PC-9 (cell line): Measurements from ENCODE around the gene TRIM10. TPM values are rescaled to one million over a fixed set of nuclear protein-coding genes. Genes with fewer than 3 reads are reported as not detected.
"Not testable (repeated sequence)": the region's sequence is repeated elsewhere in the genome, so short reads cannot be mapped to it uniquely, and the experiment has no call there.

Source experiments
- BruUV-seq: library from RNA; stranded (reverse); fragments of 400-500 nt; replicated peaks from 2 replicates; lab custom pipeline; 2021; lab: Mats Ljungman, UMichigan
- CTCF ChIA-PET: fragments of 300-600 bp; sonication (Branson Sonifier 250); formaldehyde crosslinking; loops from one replicate; lab custom pipeline; 2022; ENCODE audit warnings: antibody characterized with exemption; lab: Charles Lee
- POLR2A ChIA-PET: fragments of 300-600 bp; sonication (Branson Sonifier 250); formaldehyde crosslinking; loops from one replicate; lab custom pipeline; 2022; ENCODE audit warnings: antibody characterized with exemption; ENCODE audit not compliant: unreplicated experiment; lab: Charles Lee
- DNase-seq, 2 experiments: peaks; one replicate each; pipeline versions ENCODE4 v3.0.0 to v3.0.0-alpha.2; 2015 to 2022; ENCODE audit warnings: mixed read lengths in 1 of 2
- H2AFZ ChIP-seq: fragments of 200-600 bp; sonication (generic); 2 replicates; pipeline ENCODE4 v1.8.1; 2017; ENCODE audit warnings: antibody characterized with exemption
- H3F3A ChIP-seq: fragments of 200-600 bp; sonication (generic); 2 replicates; pipeline ENCODE4 v1.8.1; 2017; ENCODE audit warnings: antibody characterized with exemption, mild to moderate bottlenecking, low read depth; ENCODE audit not compliant: insufficient read depth
- H3K27ac ChIP-seq: fragments of 200-600 bp; sonication (generic); 2 replicates; pipeline ENCODE4 v1.6.1; 2016; ENCODE audit warnings: mixed run types
- H3K27me3 ChIP-seq: fragments of 200-600 bp; sonication (generic); 2 replicates; pipeline ENCODE4 v1.6.1; 2016; ENCODE audit warnings: low read depth, mixed run types; ENCODE audit not compliant: insufficient read depth
- H3K36me3 ChIP-seq: fragments of 200-600 bp; sonication (generic); 2 replicates; pipeline ENCODE4 v1.6.1; 2016; ENCODE audit warnings: low read depth, mixed run types
- H3K4me1 ChIP-seq: fragments of 200-600 bp; sonication (generic); replicated peaks from 2 replicates; pipeline ENCODE4 v1.6.1; 2016; ENCODE audit warnings: mixed run types; ENCODE audit not compliant: insufficient read depth
- H3K4me2 ChIP-seq: fragments of 200-600 bp; sonication (generic); 2 replicates; pipeline ENCODE4 v1.6.1; 2017; ENCODE audit warnings: mixed run types
- H3K4me3 ChIP-seq: fragments of 200-600 bp; sonication (generic); 2 replicates; pipeline ENCODE4 v1.6.1; 2016; ENCODE audit warnings: mixed run types
- H3K79me2 ChIP-seq: fragments of 200-600 bp; sonication (generic); 2 replicates; pipeline ENCODE4 v1.6.1; 2017; ENCODE audit warnings: low read depth, mixed run types
- H3K9me2 ChIP-seq: fragments of 200-600 bp; sonication (generic); 2 replicates; pipeline ENCODE4 v1.8.1; 2017; ENCODE audit warnings: mild to moderate bottlenecking; ENCODE audit not compliant: insufficient read depth
- H3K9me3 ChIP-seq: fragments of 200-600 bp; sonication (generic); 2 replicates; pipeline ENCODE4 v1.8.1; 2016; ENCODE audit warnings: low read depth; ENCODE audit not compliant: insufficient read depth
- H4K20me1 ChIP-seq: fragments of 200-600 bp; sonication (generic); 2 replicates; pipeline ENCODE4 v1.8.1; 2017; ENCODE audit not compliant: insufficient read depth
- EZH2 ChIP-seq: fragments of 200-600 bp; sonication (generic); IDR thresholded peaks from 2 replicates; pipeline ENCODE4 v1.8.0; 2017; ENCODE audit warnings: antibody characterized with exemption, low read depth
- intact Hi-C: fragments of 100-400 bp; cut with micrococcal nuclease; formaldehyde crosslinking; loops from one replicate; pipeline ENCODE4 v1.10.0; 2022; ENCODE audit not compliant: unreplicated experiment
- total RNA-seq: library from RNA; stranded (reverse); gene quantifications from 2 replicates; pipeline ENCODE4 v1.2.3, GENCODE V29; 2021
- TF ChIP-seq, protein P1 (sequence below): fragments of 200-600 bp; sonication (generic); conservative IDR thresholded peaks from 2 replicates; pipeline ENCODE4 v1.6.1; 2017; ENCODE audit warnings: mixed run types, antibody characterized with exemption, mild to moderate bottlenecking, moderate library complexity

Gene TRIM10
- total RNA-seq, 1 experiment from 2014 or later, result not detected

DNA sequence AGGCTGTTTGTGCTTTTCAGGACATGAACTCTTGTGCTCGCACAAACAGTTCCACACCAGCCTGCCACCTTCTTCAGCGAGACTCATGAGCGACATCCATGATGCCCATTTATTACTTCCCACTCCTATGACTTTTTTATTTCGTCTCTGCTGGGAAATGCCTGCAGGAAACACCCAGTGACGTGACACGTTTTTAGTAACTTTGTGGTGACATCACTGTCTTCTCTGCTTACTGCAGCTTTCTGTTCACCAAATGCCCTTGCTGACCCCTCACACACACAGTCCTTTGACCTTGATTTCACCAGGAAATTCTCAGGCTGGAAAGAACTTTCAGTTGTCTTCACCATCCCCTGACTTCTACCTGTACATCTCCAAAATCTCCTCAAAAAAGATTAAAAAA, 16.2 kb downstream of the TRIM10 start:
- no peak overlapping the region for H3K4me2 ChIP-seq
- POLR2A ChIA-PET, result interaction anchor here (0.9 kb wide), 1 partner anchor 795 kb away, joined by 6 read pairs; no protein-coding TSS in a partner anchor
- intact Hi-C loops, result no loop called here

DNA sequence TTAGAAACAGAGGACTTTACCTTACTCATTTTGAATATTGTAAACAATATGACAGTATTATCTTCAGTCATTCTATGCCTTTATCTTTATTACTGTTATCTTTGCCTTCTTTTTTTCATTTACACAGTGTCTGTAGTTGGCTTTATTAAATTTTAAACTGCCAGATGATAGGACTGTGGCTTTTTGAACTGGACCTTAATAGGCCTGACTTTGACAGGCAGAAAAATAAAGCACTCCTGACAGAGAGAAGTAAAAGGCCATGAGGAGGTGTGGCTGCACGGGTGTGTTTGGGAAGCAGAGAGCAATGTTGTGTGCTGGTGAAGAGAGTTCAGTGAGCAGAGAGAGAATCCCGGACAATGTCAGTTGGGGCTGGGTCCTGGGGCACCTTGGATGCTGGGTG, 17.2 kb downstream of the TRIM10 start:
- Histone ChIP-seq H3K36me3 (no peaks in the 10 kb centered on the region), H3K27me3 (no peaks in the 10 kb centered on the region), H3K27ac (no peak overlapping the region), H4K20me1 (no peaks in the 10 kb centered on the region), H3K79me2 (no peaks in the 10 kb centered on the region), H3K4me3 (no peak overlapping the region), H3F3A (no peaks in the 10 kb centered on the region), H2AFZ (no peak overlapping the region), H3K9me2 (no peaks in the 10 kb centered on the region), H3K9me3 (no peaks in the 10 kb centered on the region), H3K4me2 (no peak overlapping the region), H3K4me1 (no peaks in the 10 kb centered on the region)
- no TSS peak for BruUV-seq
- ChIA-PET POLR2A (interaction anchor here (0.6 to 0.9 kb wide), 2 partner anchors 37 to 796 kb away, joined by 3 to 6 read pairs; no protein-coding TSS in a partner anchor), CTCF (no interaction called here)
- intact Hi-C loops, result no loop called here
- DNase-seq, result no peak
- TF ChIP-seq, protein P1, sequence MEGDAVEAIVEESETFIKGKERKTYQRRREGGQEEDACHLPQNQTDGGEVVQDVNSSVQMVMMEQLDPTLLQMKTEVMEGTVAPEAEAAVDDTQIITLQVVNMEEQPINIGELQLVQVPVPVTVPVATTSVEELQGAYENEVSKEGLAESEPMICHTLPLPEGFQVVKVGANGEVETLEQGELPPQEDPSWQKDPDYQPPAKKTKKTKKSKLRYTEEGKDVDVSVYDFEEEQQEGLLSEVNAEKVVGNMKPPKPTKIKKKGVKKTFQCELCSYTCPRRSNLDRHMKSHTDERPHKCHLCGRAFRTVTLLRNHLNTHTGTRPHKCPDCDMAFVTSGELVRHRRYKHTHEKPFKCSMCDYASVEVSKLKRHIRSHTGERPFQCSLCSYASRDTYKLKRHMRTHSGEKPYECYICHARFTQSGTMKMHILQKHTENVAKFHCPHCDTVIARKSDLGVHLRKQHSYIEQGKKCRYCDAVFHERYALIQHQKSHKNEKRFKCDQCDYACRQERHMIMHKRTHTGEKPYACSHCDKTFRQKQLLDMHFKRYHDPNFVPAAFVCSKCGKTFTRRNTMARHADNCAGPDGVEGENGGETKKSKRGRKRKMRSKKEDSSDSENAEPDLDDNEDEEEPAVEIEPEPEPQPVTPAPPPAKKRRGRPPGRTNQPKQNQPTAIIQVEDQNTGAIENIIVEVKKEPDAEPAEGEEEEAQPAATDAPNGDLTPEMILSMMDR, result no peak
- no peak for TF ChIP-seq EZH2

More for the DNA sequence above, 16.2 kb downstream of the TRIM10 start:
- H3F3A ChIP-seq, result no peaks in the 10 kb centered on the region
- no peaks in the 10 kb centered on the region for H3K36me3 ChIP-seq
- CTCF ChIA-PET, result no interaction called here
- H3K9me3 ChIP-seq, result no peaks in the 10 kb centered on the region
- H2AFZ ChIP-seq, result no peak overlapping the region
- no peaks in the 10 kb centered on the region for H3K79me2 ChIP-seq
- BruUV-seq, result no TSS peak
- no peaks in the 10 kb centered on the region for H4K20me1 ChIP-seq
- H3K9me2 ChIP-seq, result no peaks in the 10 kb centered on the region
- no peaks in the 10 kb centered on the region for H3K4me1 ChIP-seq
- H3K4me3 ChIP-seq, result no peak overlapping the region
- no peak for DNase-seq
- TF ChIP-seq EZH2, result no peak
- TF ChIP-seq, protein P1, result no peak
- no peak overlapping the region for H3K27ac ChIP-seq
- H3K27me3 ChIP-seq, result no peaks in the 10 kb centered on the region

DNA sequence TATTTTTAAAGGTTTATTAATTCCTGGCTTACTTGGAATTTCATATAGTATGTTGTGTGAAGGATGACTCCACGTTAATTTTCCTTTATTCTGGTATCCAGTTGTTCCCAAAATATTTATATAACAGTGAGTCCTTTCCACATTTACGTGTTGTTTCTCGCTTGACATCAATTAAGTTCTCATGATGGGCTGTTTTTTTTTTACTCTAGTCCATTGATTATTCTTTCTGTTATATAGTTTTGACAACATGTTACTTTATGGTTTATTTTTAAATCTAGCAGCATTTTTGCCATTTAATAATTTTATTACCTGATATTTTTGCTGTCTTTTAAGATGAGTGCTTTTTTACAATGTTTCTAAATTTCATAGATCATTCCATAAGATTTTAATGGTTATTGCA, 18.3 kb downstream of the TRIM10 start:
- Histone ChIP-seq H3K4me1 (no peaks in the 10 kb centered on the region), H3K79me2 (no peaks in the 10 kb centered on the region), H3K27me3 (no peaks in the 10 kb centered on the region), H3K36me3 (no peaks in the 10 kb centered on the region), H2AFZ (no peak overlapping the region), H3K9me3 (no peaks in the 10 kb centered on the region), H3K9me2 (no peaks in the 10 kb centered on the region), H3K4me2 (no peak overlapping the region), H3K27ac (no peak overlapping the region), H3F3A (no peaks in the 10 kb centered on the region), H3K4me3 (no peak overlapping the region), H4K20me1 (no peaks in the 10 kb centered on the region)
- CTCF ChIA-PET, result no interaction called here
- TF ChIP-seq EZH2, result no peak
- TF ChIP-seq, protein P1, result no peak
- no TSS peak for BruUV-seq
- intact Hi-C loops, result no loop called here
- no peak for DNase-seq
- POLR2A ChIA-PET, result interaction anchor here (0.6 kb wide), 2 partner anchors 13 to 126 kb away, joined by 5 to 6 read pairs; no protein-coding TSS in a partner anchor

DNA sequence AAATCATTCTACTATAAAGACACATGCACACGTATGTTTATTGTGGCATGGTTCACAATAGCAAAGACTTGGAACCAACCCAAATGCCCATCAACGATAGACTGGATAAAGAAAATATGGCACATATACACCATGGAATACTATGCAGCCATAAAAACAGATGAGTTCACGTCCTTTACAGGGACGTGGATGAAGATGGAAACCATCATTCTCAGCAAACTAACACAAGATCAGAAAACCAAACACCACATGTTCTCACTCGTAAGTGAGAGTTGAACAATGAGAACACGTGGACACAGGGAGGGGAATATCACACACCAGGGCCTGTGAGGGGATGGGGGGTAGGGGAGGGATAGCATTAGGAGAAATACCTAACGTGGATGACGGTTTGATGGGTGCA, 20.8 kb downstream of the TRIM10 start:
- intact Hi-C loops, CTCF ChIA-PET, H3K4me1 ChIP-seq, H3F3A ChIP-seq, H2AFZ ChIP-seq, H3K9me3 ChIP-seq, POLR2A ChIA-PET, H3K27me3 ChIP-seq, H3K4me2 ChIP-seq, H4K20me1 ChIP-seq, H3K27ac ChIP-seq, BruUV-seq, H3K36me3 ChIP-seq, H3K4me3 ChIP-seq, H3K79me2 ChIP-seq, H3K9me2 ChIP-seq, DNase-seq: not testable (repeated sequence)
